Activated naive CD4-positive, alpha-beta T cell treated with anti-CD3 and anti-CD28 coated beads, Interleukin-2, amount 50 U/mL, for 16 hours (primary cell): ENCODE measurements around the gene FBXO27.
"Not testable (repeated sequence)": the region's sequence is repeated elsewhere in the genome, so short reads cannot be mapped to it uniquely, and the experiment has no call there.

Source experiments
- DNase-seq: peaks from one replicate; pipeline ENCODE4 v3.0.0-alpha.2; 2020

The FBXO27 gene

GRCh38 chr19:39032063-39032918 lies at the start of gene FBXO27:
FBXO27 (minus strand) TSS chr19:39032549; CDS start chr19:39032227, 322 bp downstream.
- peak; percentile 12 for DNase-seq

GRCh38 chr19:39080431-39080830 lies 48.1 kb upstream of the FBXO27 start:
- DNase-seq, result no peak

GRCh38 chr19:39078436-39079200 lies 46.3 kb upstream of the FBXO27 start:
- no peak for DNase-seq

- no peak for DNase-seq
These were observed 45.0 kb upstream of the FBXO27 start for GRCh38 chr19:39077323-39077722.

- no peak for DNase-seq
These were observed 42.6 kb upstream of the FBXO27 start for GRCh38 chr19:39074942-39075341.

- DNase-seq, result no peak
These were observed 41.9 kb upstream of the FBXO27 start for GRCh38 chr19:39074205-39074692.

- no peak for DNase-seq
These were observed 38.5 kb upstream of the FBXO27 start for GRCh38 chr19:39070888-39071287.

- not testable (repeated sequence) for DNase-seq
These were observed 35.9 kb upstream of the FBXO27 start for GRCh38 chr19:39068259-39068658.

- DNase-seq, result no peak
These were observed 34.8 kb upstream of the FBXO27 start for GRCh38 chr19:39067104-39067503.

GRCh38 chr19:39065928-39066327 lies 33.6 kb upstream of the FBXO27 start:
- no peak for DNase-seq

GRCh38 chr19:39064405-39064804 lies 32.1 kb upstream of the FBXO27 start:
- no peak for DNase-seq

- no peak for DNase-seq
These were observed 27.8 kb upstream of the FBXO27 start for GRCh38 chr19:39060171-39060570.

- no peak for DNase-seq
These were observed 27.0 kb upstream of the FBXO27 start for GRCh38 chr19:39059302-39059701.

- no peak for DNase-seq
These were observed 25.3 kb upstream of the FBXO27 start for GRCh38 chr19:39057615-39058014.

- DNase-seq, result no peak
These were observed 21.7 kb upstream of the FBXO27 start for GRCh38 chr19:39054091-39054470.

GRCh38 chr19:39053276-39054090 lies 21.1 kb upstream of the FBXO27 start:
- no peak for DNase-seq

GRCh38 chr19:39052846-39053245 lies 20.5 kb upstream of the FBXO27 start:
- DNase-seq, result no peak

- DNase-seq, result peak; percentile 67
These were observed 19.9 kb upstream of the FBXO27 start for GRCh38 chr19:39052243-39052746.

- DNase-seq, result no peak
These were observed 14.7 kb upstream of the FBXO27 start for GRCh38 chr19:39047073-39047472.

- DNase-seq, result no peak
These were observed 13.9 kb upstream of the FBXO27 start for GRCh38 chr19:39046037-39046821.

GRCh38 chr19:39045506-39045905 lies 13.2 kb upstream of the FBXO27 start:
- no peak for DNase-seq

GRCh38 chr19:39038098-39038497 lies 5.7 kb upstream of the FBXO27 start:
- no peak for DNase-seq
